NCI-H1092 treated with DMSO at 0.1 percent for 48 hours (cell line): ENCODE measurements around the gene LTB.

Source experiments
- DNase-seq: peaks from one replicate; lab custom pipeline; 2025; lab: John Stamatoyannopoulos, UW

LTB gene

DNA sequence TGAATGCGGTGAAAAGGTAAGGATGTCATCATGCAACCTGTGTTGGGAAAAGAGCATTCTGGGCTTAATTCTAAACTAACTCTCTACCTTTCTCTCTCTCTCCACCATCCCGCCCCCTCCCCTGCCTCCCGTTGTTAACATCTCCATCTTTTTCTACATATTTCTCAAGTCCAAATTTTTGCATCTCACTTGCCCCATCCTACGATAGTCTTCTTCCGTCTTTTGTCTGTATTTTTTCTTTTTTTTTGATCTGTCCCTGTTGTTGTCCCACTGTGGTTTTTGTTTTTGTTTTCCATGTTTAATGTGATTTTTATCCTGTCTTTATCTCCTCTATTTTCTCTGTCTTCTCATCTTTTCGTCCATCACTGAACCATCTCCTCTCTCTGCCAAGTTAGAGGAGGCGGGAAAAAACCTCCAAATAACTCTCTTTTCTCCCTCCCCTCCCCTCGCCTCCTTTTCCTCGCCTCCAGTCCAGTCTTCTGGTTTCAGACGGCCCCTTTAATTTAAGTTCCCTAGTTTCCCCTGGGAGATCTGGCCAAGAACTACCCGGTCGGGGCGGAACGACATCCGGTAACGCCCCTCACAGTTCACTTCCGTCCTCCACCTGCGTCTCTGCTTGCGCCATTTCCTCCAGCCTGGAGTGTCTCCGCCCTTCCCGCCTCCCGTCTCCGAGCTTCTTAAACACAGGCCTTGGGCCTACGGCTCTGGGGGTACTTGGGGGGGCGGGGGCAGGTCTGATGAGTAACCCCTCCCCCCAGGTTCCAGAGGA is 35.1 kb downstream of the LTB start, which contains the start of gene NFKBIL1:
TSS of gene NFKBIL1 (plus strand) at position 651 of the 769 bp plus-strand sequence. CDS start at position 738, 87 bp downstream.
- peak; percentile 94 for DNase-seq

DNA sequence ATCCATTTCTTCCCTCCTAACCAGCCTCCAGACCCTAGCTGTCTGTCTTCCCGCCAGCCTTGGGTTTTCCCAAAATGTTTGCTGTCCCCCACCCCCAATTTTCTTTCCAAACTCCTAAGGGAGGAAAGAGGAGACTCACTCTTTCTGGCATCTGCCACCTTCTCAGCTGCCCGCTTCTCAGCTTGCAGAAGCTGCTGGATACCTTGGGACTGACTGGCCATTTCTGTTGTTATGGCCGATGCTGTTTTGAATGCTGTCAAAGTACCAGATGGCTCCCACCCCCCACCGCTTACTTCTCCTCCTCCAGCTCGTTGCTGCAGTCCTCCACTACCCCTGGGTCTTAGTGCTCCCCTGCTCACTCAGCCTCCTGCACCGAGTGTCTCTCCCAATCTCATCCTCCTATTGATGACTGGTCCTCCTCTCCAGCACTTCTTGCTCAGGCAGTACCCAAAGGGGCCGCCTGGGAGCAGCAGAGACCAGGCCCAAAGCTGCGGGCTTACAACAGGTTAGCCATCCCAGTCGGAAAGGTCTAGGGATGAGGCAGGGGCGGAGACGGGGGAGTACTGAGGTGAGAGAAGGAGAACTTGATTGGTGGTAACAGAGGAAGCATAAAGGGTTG is 35.8 kb downstream of the LTB start, which contains the start of gene ATP6V1G2:
TSS of gene ATP6V1G2 (minus strand) at position 270 of the 619 bp plus-strand sequence. CDS start at position 221, 49 bp downstream.
- peak; percentile 70 for DNase-seq

DNA sequence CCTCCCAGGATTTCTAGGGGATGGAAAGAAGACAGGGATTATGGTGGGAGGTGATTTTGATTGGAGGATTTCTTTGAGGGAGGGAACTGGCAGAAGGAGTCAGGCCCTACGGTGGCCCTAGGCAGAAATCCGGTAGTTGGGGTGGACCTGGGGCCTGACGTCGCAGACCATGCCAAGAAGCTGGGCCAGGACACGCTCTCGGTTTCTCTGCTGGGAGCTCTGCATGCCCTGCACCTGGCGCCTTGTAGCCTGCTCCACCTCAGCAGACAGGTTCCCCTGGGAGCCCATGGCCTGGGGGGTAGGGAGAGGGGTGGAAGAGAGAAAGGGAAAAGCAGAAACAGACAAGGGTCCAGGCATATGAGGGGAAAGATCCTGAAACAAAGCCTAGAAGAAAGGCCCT is 36.9 kb downstream of the LTB start:
- DNase-seq = no peak

DNA sequence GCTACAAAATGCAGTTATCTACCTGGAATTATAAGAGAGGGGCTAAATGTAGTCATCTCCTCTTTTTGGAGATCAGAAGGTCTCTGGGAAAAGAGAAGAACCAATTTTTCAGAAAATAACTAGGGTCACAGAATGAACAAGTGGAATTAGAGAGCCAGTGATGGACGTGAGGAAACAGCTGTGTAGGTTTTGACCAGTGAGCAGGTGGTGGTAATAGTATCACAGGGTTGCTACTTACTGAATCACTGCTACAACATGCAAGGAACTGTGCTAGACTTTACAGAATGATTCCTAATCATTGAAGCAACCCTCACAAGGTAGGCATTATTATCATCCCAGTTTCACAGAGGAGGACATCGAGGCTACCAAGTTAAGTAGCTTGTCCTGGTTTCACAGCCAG is 37.5 kb downstream of the LTB start:
- no peak for DNase-seq

DNA sequence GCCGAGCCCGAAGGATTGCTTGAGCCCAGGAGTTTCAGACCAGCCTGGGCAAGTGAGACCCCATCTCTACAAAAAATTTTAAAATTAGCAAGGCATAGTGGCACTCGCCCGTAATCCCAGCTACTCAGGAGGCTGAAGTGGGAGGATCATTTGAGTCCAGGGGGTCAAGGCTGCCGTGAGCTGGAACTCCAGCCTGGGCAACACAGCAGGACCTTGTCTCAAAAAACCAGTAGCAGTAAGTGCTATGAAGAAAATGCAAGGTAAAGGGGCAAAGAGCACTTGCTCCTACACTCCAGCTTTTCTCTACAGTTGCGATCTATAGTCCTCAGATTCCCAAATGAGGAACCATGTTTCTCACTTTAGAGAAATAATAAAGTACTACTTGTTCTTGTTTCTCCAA is 38.6 kb downstream of the LTB start:
- no peak for DNase-seq

DNA sequence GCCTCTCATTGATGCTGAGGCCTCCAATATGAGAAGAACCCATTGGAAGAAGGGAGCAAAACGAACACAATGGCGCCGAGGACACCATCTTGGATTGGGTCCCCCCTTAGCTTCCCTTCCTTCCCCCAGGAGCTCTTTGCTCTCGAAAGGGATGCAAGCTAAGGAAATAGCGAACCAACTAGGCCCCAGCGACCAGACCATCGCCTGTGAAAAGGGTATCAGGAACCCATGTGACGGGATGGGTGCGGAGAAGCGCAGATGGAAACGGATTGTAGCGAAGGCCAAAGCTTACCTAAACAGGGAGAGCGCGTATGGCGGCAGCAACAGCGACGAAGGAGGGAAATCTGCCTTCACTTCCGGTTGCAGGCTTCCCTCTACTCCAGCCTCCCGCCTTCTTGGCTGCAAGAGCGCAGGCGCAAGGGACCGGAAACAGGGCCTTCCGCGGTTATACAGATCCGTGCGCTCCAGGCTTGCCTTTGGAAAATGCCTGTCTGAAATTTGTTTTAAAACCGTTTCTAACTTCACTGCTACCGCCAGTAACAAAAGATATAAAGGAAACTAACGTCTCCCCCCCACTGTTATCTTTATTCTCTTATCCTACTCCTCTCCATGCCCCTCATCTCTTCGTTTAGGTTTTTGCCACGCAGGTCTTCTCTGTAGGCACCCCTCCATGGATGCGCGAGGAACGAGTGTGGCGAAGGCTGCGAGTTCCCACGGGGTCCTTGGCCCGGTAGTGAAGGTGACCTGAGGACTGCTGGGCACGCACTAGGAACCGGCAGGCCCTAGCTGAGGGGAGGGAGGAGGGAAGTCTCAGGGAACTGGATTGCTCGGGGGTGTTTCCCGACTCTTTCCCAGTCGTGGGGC is 40.3 kb downstream of the LTB start, which contains the start of gene DDX39B:
TSS of gene DDX39B (minus strand) at position 346 of the 864 bp plus-strand sequence. CDS start 1,471 bp downstream, outside the sequence.
- peak; percentile 95 for DNase-seq

DNA sequence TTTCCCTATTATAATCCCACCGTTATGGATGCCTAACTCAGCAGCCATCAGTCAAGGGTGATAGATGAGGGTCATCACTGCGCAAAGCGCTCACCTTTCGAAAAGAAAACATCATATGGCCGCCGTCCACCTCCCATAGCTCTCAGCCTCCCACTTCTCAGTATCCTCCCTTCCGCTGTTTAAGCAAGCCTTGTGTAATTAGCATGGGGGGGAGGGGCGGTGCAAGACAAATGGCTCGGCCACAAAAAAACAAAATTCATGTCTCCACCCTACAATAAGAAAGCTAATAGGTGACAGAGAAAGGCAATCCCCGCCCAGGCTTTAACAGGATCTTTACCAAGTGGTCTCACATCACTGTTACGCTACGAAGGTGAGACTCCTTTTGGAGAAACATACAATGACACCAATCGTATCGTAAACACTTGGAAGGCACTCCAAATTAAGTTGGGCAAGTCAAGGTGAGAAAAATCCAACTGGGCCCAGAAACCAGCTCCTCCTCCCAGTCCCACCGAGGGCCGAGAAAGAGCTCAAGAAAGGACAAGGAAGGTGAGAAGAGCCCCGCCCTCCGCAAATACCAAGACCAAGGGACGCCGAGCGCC is 41.1 kb downstream of the LTB start:
- no peak for DNase-seq

DNA sequence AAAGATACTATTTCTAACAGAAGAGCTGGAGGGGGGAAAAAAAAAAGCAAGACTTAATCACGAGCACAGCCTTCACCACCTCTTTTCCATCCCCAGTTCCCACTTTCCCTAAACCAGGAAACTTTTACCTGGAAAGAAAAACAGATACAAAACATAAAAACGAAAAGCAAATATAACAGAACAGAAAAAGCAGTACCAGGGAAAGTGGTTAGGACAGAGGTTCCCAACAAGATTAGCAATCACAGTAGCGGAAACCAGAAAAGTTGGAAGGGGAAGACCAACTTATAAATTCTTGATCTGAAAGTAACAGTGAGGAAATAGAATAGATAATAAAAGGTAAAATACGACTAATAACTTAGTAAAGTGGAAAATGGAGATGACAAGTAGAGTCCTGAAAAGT is 41.6 kb downstream of the LTB start:
- no peak for DNase-seq

DNA sequence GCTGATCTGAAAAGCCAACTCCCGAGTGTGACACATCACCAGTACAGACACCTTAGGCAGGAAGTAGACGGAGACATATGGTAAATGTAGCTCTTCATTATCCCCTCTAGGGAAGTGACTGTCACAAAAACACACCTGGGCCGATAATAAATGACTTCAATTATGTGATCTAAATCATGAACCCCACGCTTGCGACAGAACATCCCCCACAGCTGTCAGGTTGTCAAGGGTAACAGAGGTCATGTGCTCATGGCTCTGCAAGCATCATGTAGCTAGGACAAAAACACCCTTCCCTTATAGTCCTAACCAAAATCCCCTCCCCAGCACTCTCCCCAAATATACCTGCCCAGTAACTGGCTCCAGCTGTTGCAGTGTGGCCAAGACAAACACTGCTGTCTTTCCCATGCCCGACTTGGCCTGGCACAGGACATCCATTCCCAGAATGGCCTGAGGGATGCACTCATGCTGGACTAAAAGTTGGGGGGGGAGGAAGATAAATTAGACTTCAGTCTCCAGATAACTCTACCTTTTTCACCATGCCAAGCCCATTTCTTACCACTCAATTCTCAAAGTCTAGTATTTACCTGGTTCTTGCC is 43.3 kb downstream of the LTB start:
- no peak for DNase-seq

DNA sequence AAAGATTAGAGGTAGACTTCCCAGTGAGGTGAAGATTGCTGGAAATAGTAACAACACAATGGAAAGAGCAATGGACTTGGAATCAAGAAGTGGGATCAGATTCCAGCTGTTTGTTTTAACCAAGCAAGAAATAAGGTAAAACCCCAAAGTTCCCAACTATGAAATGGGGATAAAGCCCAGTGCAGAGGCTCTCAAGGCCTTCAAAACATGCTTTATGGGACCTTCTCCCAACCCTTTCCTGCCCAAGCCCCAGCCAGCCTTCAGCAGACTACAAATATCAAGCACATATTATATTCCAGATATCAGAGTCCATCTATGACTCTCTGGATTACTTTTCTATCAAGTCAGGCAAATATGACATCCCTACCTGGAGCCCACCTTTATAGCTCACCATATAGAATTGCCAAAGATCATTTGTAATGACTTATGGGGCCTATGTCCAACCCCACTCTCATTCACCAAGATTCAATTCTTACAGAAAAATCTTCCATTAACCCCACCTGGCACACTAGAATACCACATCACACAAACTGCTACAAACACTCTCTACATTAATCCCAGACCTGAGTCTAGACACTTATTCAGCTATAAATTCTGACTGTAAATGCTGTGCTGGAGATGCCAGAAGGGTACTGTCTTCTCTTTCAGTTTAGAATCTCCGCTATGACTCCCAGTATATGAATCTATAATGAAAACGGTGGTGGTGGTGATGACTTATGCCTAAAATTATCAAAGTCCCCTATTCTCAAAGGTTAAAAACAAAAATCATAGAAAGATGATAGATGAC is 46.5 kb downstream of the LTB start:
- no peak for DNase-seq

DNA sequence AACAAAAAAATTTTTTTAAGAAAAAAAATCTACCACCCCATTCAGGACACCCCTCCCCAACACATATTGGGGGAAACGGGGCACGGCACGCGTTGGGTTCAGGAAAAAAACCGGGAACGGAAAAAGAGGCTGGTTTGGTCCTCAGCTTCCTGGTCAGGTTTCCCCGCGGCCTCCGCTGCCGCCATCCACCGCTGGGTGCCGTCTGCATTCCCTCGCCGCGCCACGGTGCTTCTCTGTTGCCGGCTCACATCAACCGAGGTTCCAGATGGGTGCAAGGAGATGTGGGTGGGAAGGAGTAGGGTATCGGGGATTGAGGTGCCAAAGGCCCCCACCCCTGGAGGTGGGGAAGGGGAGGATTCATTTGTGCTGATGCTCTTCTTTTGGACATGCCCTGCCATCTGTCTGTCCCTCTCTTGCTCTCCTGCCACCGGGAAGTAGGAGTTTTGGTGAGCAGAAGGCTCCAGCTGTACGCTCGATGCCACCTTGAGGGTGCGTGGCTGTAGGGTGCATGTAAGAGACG is 47.6 kb downstream of the LTB start:
- DNase-seq = no peak

DNA sequence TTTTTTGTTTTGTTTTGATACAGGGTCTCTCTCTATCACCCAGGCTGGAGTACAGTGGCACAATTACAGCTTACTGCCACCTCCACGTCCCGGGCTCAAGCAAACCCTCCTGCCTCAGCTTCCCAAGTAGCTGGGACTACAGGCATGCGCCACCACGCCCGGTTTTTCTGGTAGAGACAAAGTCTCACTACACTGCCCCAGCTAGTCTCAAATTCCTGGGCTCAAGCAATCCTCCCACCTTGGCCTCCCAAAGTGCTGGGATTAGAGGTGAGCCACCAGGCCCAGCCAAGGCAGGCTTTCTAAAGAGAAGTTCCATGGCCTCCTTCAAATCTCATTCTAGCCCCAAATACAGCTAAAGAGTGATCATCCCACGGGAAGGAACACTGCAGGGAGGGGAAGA is 48.2 kb downstream of the LTB start:
- DNase-seq = no peak

DNA sequence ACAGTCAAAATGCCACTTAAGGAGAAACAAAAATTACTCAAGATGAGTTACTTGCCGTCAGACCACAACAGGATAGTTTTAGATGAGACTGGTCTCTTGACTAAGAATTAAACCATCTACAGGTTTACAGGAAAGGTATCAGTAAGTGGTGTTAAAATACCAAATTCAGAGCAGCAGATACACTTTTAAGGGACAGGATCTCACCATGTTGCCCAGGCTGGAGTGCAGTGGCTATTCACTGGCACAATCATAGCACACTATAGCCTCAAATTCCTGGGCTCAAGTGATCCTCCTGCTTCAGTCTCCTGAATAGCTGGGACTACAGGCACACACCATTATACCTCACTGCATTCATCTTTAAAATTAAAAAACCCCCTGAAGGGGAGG is 48.8 kb downstream of the LTB start:
- no peak for DNase-seq

DNA sequence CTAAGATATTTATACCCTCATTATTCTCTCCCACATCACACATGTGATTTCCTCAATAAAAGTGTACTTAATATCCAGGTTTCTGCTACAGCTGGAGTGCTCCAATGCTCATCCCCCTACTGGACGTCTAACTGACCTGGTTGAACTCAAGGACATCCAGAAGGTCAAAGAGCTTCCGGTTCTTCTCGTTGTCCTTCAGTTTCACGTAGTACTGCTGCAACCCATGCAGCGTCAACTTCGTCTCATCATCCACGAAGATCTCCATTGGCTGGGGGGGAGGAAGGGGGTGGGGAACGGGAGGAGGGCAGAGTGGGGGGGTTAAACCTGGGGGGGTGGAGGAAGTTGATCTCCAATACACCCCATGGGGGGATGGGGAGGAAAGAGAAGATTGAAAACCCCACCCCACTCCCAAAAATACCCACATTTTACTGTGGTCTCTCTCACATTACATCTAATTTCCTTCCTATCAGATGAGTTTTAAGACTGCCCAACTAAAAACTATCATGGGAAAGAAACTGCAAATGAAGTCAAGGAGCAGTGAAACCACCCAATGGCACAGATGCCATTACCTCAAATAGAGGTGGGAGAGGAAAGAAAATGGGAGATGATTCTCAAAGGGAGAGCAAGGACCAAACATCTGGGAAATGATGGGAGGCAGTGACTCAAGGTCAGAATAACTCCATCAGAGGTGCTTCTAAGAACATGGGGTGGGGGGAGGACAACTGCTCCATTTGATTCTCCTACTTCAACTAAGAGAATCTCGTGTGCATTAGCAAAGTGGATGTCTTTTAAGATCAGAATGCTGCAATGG is 49.4 kb downstream of the LTB start:
- no peak for DNase-seq

DNA sequence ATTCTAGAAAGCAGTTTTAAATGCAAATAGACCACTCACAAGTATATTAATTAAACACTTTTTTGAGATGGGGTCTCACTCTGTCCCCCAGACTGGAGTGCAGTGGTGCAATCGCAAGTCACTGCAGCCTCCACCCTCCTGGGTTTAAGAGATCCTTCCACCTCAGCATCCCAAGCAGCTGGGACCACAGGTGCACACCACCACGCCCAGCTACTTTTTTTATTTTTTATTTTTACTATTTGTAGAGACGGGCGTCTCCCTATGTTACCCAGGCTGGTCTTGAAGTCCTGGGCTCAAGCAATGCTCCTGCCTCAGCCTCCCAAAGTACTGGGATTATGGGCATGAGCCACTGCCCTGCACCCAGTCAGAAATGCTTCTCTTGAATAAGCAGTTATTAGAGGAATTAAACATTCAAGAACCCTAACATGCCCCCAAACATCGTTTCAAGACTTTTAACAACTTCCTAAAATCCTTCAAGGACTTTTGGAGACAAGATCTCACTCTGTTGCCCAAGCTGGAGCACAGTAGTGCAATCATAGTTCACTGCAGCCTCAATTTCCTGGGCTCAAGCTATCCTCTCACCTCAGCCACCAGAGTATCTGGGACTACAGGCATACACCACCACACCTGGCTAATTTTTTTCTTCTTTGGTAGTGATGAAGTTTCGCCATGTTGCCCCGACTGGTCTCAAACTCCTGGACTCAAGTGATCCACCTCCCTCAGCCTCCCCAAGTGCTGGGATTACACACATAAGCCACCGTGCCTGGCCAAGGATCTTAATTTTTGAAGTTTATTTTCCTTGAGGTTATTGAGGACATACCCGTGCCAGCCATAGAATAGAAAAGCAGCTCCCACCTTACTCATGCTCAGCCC is 50.2 kb downstream of the LTB start:
- DNase-seq = no peak

DNA sequence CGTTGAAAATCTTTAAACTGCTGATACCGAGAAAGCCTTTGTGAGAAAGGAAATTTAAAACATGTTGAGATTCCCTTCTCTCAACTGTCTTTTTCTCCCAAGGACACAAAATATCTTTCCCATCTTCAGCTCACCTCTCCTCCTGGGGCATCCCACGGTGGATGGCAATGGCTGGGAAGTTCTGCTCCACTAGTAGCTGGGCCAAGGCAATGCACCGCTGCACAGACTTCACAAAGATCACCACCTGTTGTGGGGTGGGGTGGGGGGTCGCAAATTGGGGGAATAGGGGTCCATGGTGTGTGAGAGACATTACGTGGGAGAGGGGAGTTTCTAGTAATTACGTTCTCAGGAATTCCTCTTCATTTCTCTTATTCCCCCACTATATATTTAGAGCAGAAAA is 51.1 kb downstream of the LTB start:
- DNase-seq = no peak

DNA sequence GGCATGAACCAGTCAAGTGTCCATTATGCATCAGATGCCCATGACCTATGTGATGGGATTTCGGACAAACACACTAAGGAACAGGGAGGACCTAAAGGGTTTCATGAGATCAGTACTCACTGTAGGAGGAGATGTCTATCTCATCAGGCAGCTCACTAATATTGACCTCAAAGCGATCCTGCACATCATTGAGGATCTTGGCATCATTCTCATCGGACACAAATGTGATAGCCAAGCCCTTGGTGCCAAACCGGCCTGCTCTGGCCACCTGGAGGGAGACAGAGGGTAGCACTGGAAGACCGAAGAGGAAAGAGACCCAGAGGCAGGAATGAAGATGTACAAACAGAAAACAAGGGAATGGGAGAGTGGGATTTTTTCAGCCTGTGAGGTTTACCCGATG is 51.6 kb downstream of the LTB start:
- no peak for DNase-seq
